Upper lobe of left lung (tissue), 6 donors: ENCODE data around the gene RAD17. TPM values are rescaled to one million over a fixed set of nuclear protein-coding genes. Genes with fewer than 3 reads are reported as not detected.
A peak's percentile ranks its signal among the peaks of the same experiment; 100 is the strongest.
"Not testable (repeated sequence)": the region's sequence is repeated elsewhere in the genome, so short reads cannot be mapped to it uniquely, and the experiment has no call there.

ENCODE experiments used
- ATAC-seq, 2 donors: fragments of 200-7000 bp; cut with Tn5 transposase; one replicate each; pipeline ENCODE4 v1.9.1; 2022; ENCODE audit warnings: mild to moderate bottlenecking in 2 of 2, moderate library complexity in 2 of 2; ENCODE audit not compliant: low FRiP score in 2 of 2
- DNase-seq, 2 donors: peaks; one replicate each; pipeline ENCODE4 v3.0.0-alpha.2; 2019 to 2020
- H3K27ac ChIP-seq, 4 donors: fragments of 200-600 bp; sonication (generic); one replicate each; pipeline ENCODE4 v1.5.1; 2016 to 2019
- H3K27me3 ChIP-seq, 4 donors: fragments of 200-600 bp; sonication (generic); one replicate each; pipeline ENCODE4 v1.5.1; 2017 to 2019
- H3K36me3 ChIP-seq, 4 donors: fragments of 200-600 bp; sonication (generic); one replicate each; pipeline ENCODE4 v1.5.1; 2016 to 2019
- H3K4me1 ChIP-seq, 4 donors: fragments of 200-600 bp; sonication (generic); one replicate each; pipeline ENCODE4 v1.5.1; 2018 to 2019
- H3K4me3 ChIP-seq, 4 donors: fragments of 200-600 bp; sonication (generic); one replicate each; pipeline ENCODE4 v1.5.1; 2017 to 2019; ENCODE audit warnings: mild to moderate bottlenecking in 2 of 4, moderate library complexity in 1 of 4
- H3K9me3 ChIP-seq, 4 donors: fragments of 200-600 bp; sonication (generic); one replicate each; pipeline ENCODE4 v1.5.1; 2018 to 2019
- EP300 ChIP-seq, 4 donors: sonication (generic); formaldehyde crosslinking; IDR thresholded peaks; one replicate each; pipeline ENCODE4 v1.5.1; 2017; ENCODE audit warnings: antibody characterized with exemption in 4 of 4, control low read depth in 2 of 4
- POLR2A ChIP-seq, 4 donors: fragments of 450-650 bp; IDR thresholded peaks; one replicate each; pipeline ENCODE4 v1.5.1; 2016 to 2017; ENCODE audit warnings: antibody characterized with exemption in 4 of 4, mild to moderate bottlenecking in 2 of 4
- POLR2AphosphoS5 ChIP-seq, 2 donors: sonication (generic); formaldehyde crosslinking; IDR thresholded peaks; one replicate each; pipeline ENCODE4 v1.5.1; 2017; ENCODE audit warnings: antibody characterized with exemption in 2 of 2
- WGBS, 2 donors: methylation state at CpG; one replicate each; pipeline ENCODE4 v1.1.5; 2017 to 2018; 5-methylcytosine and 5-hydroxymethylcytosine counted together
- total RNA-seq, 6 donors: library from RNA; depleted of rRNA in 4 of 6; stranded (reverse); fragments of >200 nt in 4 of 6; gene quantifications; one replicate each; pipeline versions ENCODE4 v1.1.0 to v1.2.1, GENCODE V29; 2016 to 2021
- TF ChIP-seq, protein P1 (sequence below), 6 experiments: fragments of 450-650 bp in 4 of 6; fragments of 200-600 bp in 2 of 6; sonication (generic) in 2 of 6; IDR thresholded peaks; one replicate each; pipeline ENCODE4 v1.5.1; 2016 to 2019; ENCODE audit warnings: antibody characterized with exemption in 6 of 6
- donor health status: DM: no; HTN: no; CAD: no; lungs with moderate emphysema.
- donor health status: DM: no; HTN: yes; CAD: no; lungs with severe emphysema.

The RAD17 gene
- total RNA-seq, 6 donors from 2014 or later = 15.2 to 27.2 (median 17.9) TPM

DNA sequence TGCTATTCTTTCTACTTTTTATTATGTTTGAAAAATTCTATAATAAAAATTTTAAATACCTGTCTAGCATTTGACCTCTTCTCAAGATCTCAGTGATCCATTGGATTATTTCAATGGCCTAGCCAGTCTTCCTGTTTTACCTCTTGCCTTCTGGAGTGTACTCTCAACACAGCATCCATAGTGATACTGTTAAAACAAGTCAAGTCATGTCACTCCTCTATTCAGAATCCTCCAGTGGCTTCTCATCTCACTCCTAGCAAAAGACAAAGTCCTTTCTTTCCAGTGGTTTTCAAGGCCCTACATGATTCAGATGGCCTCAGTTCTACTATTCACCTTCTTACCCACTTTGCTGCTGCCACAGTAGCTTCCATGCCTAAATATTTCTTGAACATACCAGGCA lies 47.1 kb downstream of the RAD17 start:
- peaks cover 0 to 24% (median 6%) of the 10 kb centered on the region in 4 donors for H3K36me3 ChIP-seq
- H3K9me3 ChIP-seq = no peaks in the 10 kb centered on the region
- H3K4me3 ChIP-seq = peak overlapping the region in 2 of 4 donors; percentile 75 to 79
- peaks cover 0 to 18% (median 6%) of the 10 kb centered on the region in 4 donors for H3K4me1 ChIP-seq
- H3K27me3 ChIP-seq = no peaks in the 10 kb centered on the region
- ATAC-seq = no peak
- DNase-seq = no peak
- TF ChIP-seq, protein P1, sequence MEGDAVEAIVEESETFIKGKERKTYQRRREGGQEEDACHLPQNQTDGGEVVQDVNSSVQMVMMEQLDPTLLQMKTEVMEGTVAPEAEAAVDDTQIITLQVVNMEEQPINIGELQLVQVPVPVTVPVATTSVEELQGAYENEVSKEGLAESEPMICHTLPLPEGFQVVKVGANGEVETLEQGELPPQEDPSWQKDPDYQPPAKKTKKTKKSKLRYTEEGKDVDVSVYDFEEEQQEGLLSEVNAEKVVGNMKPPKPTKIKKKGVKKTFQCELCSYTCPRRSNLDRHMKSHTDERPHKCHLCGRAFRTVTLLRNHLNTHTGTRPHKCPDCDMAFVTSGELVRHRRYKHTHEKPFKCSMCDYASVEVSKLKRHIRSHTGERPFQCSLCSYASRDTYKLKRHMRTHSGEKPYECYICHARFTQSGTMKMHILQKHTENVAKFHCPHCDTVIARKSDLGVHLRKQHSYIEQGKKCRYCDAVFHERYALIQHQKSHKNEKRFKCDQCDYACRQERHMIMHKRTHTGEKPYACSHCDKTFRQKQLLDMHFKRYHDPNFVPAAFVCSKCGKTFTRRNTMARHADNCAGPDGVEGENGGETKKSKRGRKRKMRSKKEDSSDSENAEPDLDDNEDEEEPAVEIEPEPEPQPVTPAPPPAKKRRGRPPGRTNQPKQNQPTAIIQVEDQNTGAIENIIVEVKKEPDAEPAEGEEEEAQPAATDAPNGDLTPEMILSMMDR (IDR thresholded peaks at IDR 0.05) = no peak
- no peak for TF ChIP-seq EP300 (IDR thresholded peaks at IDR 0.05)
- no peak for TF ChIP-seq POLR2AphosphoS5 (IDR thresholded peaks at IDR 0.05)
- peak overlapping the region in 2 of 4 donors; percentile 88 to 89 for H3K27ac ChIP-seq

DNA sequence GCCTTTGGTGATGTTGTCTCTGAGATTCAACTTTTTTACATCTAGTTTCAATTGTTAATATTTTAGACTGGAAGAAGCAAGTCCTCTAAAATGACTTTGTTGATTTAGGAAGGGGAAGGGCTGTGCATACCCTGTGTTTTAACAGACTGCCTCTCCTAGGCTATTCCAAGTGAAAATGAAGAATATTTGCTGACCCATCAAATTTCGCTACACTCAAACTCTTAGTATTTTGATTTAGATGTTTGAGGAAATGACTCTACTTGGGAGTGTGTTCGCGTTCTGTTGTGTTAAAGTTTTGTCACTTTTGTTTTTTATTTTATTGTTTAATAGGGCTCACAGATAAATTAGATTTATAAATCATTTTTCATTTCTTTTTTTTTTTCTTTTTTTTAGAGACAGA lies 48.9 kb downstream of the RAD17 start:
- H3K27me3 ChIP-seq = no peaks in the 10 kb centered on the region
- H3K9me3 ChIP-seq = no peaks in the 10 kb centered on the region
- peaks cover 0 to 17% (median 6%) of the 10 kb centered on the region in 4 donors for H3K36me3 ChIP-seq
- H3K27ac ChIP-seq = no peak overlapping the region
- ATAC-seq (no peak), DNase-seq (no peak)
- no peak overlapping the region for H3K4me3 ChIP-seq
- TF ChIP-seq, protein P1 (IDR thresholded peaks at IDR 0.05) = no peak
- TF ChIP-seq POLR2A (IDR thresholded peaks at IDR 0.05) (no peak), POLR2AphosphoS5 (IDR thresholded peaks at IDR 0.05) (no peak), EP300 (IDR thresholded peaks at IDR 0.05) (no peak)
- H3K4me1 ChIP-seq = peaks cover 0 to 18% (median 6%) of the 10 kb centered on the region in 4 donors
- WGBS, 2 donors = 80 to 84% methylated on average over 3 of the region's 3 CpGs

DNA sequence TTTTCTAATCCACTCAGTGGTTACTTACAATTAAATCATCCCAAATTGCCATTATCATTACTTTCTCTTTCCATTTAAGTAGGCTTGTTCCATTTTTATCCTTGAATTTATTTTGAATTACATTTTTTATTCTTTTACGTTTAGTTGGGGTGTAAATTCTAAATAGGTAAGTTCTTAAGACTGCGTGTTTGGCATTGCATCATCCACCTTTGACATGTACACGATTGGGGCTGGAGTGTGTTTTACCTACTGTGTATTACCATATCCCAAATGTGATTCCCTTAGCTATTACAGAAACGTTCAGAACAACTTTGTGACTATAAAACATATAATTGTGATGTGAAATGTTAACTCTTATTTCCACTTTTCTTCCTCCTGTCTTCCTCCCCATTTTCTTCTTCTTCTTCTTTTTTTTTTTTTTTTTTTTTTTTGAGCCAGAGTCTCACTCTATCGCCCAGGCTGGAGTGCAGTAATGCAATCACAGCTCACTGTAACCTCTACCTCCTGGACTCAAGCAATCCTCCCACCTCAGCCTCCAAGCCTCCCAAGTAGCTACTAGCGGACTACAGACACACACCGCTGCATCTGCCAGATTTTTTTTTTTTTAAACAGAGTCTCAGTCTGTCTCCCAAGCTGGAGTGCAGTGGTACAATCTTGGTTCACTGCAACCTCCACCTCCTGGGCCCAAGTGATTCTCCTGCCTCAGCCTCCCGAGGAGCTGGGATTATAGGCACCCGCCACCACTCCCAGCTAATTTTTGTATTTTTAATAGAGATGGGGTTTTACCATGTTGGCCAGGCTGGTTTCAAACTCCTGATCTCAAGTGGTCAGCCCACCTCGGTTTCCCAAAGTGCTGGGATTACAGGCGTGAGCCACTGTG lies 62.0 kb downstream of the RAD17 start:
- Histone ChIP-seq H3K36me3 (peaks cover 8 to 39% (median 13%) of the 10 kb centered on the region in 4 donors), H3K9me3 (no peaks in the 10 kb centered on the region), H3K4me1 (peaks cover 0 to 7% (median 0%) of the 10 kb centered on the region in 4 donors), H3K4me3 (no peak overlapping the region), H3K27me3 (no peaks in the 10 kb centered on the region), H3K27ac (no peak overlapping the region)
- DNase-seq = no peak
- WGBS, 2 donors = 87% methylated on average over 11 of the region's 11 CpGs
- ATAC-seq = no peak
- TF ChIP-seq EP300 (IDR thresholded peaks at IDR 0.05) = no peak
- TF ChIP-seq POLR2A (IDR thresholded peaks at IDR 0.05) = no peak
- no peak for TF ChIP-seq POLR2AphosphoS5 (IDR thresholded peaks at IDR 0.05)
- TF ChIP-seq, protein P1 (IDR thresholded peaks at IDR 0.05) = no peak

DNA sequence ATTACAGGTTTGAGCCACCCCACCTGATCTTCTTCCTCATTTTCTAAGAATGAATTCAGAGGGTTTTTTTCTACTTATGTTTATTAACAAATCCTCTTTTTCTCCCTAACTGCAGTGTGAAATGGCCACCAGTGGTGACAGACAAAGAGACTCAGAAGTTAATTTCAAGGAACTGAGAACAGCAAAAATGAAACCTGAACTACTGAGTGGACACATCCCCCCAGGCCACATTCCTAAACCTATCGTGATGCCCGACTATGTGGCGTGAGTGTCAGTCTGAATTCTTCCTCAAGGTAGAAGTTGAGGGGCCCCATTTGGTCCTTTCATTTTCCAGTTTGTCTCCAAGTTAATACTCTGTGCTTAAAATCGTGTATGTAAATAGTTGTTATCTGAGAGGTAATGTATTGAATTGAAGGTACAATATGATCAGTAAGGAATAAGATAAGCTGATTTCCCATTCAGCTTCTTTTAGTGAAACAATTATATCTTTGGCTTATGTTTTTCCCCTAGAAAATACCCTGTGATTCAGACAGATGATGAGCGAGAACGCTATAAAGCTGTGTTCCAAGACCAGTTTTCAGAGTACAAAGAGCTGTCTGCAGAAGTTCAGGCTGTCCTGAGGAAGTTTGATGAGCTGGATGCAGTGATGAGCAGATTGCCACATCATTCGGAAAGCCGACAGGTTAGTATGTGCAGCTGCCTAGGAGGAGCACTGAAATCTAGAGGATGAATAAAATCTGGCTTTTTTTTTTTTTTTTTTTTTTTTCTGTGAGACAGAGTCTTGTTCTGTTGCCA lies 63.0 kb downstream of the RAD17 start:
- H3K27me3 ChIP-seq = no peaks in the 10 kb centered on the region
- H3K4me1 ChIP-seq = peaks cover 0 to 7% (median 0%) of the 10 kb centered on the region in 4 donors
- ATAC-seq (no peak), DNase-seq (no peak)
- WGBS, 2 donors = 84 to 87% methylated on average over 8 of the region's 8 CpGs
- H3K27ac ChIP-seq = no peak overlapping the region
- peaks cover 8 to 40% (median 14%) of the 10 kb centered on the region in 4 donors for H3K36me3 ChIP-seq
- TF ChIP-seq POLR2AphosphoS5 (IDR thresholded peaks at IDR 0.05) (no peak), EP300 (IDR thresholded peaks at IDR 0.05) (no peak), POLR2A (IDR thresholded peaks at IDR 0.05) (no peak)
- TF ChIP-seq, protein P1 (IDR thresholded peaks at IDR 0.05) = no peak
- no peak overlapping the region for H3K4me3 ChIP-seq
- no peaks in the 10 kb centered on the region for H3K9me3 ChIP-seq

DNA sequence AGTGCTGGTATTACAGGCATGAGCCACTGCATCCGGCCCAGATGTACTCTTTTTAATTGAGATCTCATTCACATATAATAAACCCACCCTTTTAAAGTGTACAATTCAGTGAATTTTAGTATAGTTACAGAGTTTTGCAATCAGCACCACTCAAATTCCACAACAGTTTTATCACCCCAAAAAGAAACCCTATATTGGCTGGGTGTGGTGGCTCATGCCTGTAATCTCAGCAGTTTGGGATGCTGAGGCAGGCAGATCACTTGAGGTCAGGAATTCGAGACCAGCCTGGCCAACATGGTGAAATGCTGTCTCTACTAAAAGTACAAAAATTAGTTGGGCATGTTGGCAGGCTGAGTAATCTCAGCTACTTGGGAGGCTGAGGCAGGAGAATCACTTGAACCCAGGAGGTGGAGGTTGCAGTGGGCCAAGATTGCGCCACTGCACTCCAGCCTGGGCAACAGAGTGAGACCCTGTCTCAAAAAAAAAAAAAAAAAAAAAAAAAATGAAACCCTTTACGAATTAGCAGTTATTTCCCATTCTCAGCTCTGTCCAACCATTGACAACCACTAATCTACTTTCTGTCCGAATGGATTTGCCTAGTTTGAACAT lies 65.8 kb downstream of the RAD17 start:
- not testable (repeated sequence) for DNase-seq, H3K4me3 ChIP-seq, H3K27me3 ChIP-seq, H3K27ac ChIP-seq, ATAC-seq, H3K4me1 ChIP-seq, H3K9me3 ChIP-seq
- peaks cover 8 to 41% (median 14%) of the 10 kb centered on the region in 4 donors for H3K36me3 ChIP-seq
- WGBS, 2 donors = 93 to 95% methylated on average over 5 of the region's 5 CpGs
